Measurements from ENCODE around the gene MAP3K14. TPM values are rescaled to one million over a fixed set of nuclear protein-coding genes. Genes with fewer than 3 reads are reported as not detected.

MAP3K14 gene
- total RNA-seq, 1 experiment from 2014 or later: 16.4 TPM

DNA sequence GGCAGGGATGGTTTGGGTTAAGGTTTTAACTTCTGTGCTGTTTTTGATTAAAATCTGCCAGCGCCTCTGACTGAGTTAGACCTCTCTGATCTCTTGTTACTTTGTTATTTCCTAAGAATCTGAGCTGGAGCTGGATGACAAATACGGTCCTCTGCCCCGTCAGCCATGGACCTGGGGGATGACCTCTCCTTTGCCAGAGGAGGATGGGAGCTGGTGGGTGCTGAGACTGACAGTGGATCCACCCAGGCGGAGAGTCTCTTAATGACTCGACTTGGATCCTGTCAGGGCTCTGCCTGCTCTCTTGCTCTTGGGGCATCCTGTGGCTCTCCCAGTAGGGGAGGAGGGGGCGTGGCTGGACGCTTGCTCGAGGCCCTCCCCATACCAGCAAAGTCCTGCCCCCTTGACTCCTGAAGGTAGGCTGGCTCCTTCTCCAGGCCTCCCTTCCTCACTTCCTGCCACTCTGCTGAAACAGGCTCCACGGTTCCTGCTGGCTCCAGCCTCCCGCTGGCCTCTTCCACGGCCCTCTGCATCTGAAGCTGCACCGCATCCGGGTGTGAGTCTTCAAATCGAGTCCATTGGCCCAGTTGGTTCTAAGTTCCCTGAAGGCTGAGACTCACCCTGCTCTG, 24.8 kb upstream of the MAP3K14 start:
- Histone ChIP-seq H3K27ac (ENCODE audit: low read depth, low read length) (peak overlapping the region; percentile 62), H3K79me2 (ENCODE audit: insufficient read depth, low read length) (no peaks in the 10 kb centered on the region), H3K9me3 (ENCODE audit: control insufficient read depth in 1 of 2, insufficient read depth in 1 of 2, low read depth in 1 of 2, low read length in 2 of 2) (no peaks in the 10 kb centered on the region), H3K4me3 (replicated peaks in 1 of 2; ENCODE audit: low read depth in 1 of 2, low read length in 2 of 2) (peak overlapping the region; percentile 35 to 52), H3K9ac (ENCODE audit: low read length) (peak overlapping the region; percentile 57), H3K4me2 (ENCODE audit: low read length) (peak overlapping the region; percentile 76), H3K36me3 (ENCODE audit: control insufficient read depth in 1 of 2, insufficient read depth in 2 of 2, low read length in 2 of 2) (no peaks in the 10 kb centered on the region), H2AFZ (ENCODE audit: low read depth, low read length, poor library complexity, severe bottlenecking) (peak overlapping the region; percentile 55), H4K20me1 (ENCODE audit: insufficient read depth) (no peaks in the 10 kb centered on the region), H3K4me1 (ENCODE audit: control insufficient read depth in 1 of 2, insufficient read depth in 2 of 2, low read length in 2 of 2) (peaks cover 21 to 34% of the 10 kb centered on the region in 2 experiments), H3K9me2 (ENCODE audit: insufficient read depth) (no peaks in the 10 kb centered on the region), H3K27me3 (ENCODE audit: insufficient read depth, low read length) (no peaks in the 10 kb centered on the region)
- ChIA-PET POLR2A (interaction anchor here (0.7 to 1.9 kb wide), 4 partner anchors 9 to 29 kb away, joined by 4 to 8 read pairs (median 4); partner anchors contain the start of gene MAP3K14), RAD21 (ENCODE audit: low non-redundant PET in 1 of 2, low total read pairs in 2 of 2, uncharacterized antibody in 2 of 2, unreplicated experiment in 2 of 2) (no interaction called here), CTCF (interaction anchor here (1.0 kb wide), 1 partner anchor 206 kb away, joined by 3 read pairs; the partner anchor contains the start of gene ACBD4)
- ATAC-seq (peak; percentile 99), DNase-seq (ENCODE audit: low read depth, low spot score) (peak; percentile 66)
- peak; percentile 26; the same call in 1 of the 2 replicates for TF ChIP-seq SP1 (IDR thresholded peaks at IDR 0.05; ENCODE audit: low read depth)
- no peak for TF ChIP-seq FOSL1 (IDR thresholded peaks at IDR 0.05; ENCODE audit: low read depth)
- TF ChIP-seq POLR2AphosphoS5 (IDR thresholded peaks at IDR 0.05; ENCODE audit: low read depth, low read length): peak; percentile 84
- TF ChIP-seq ZNF274 (IDR thresholded peaks at IDR 0.05; ENCODE audit: low read depth, low read length): no peak
- peak; percentile 23 for TF ChIP-seq TCF7L2 (IDR thresholded peaks at IDR 0.05; ENCODE audit: borderline replicate concordance, extremely low read depth, insufficient read depth, insufficient read length)
- TF ChIP-seq RAD21 (IDR thresholded peaks at IDR 0.05; ENCODE audit: low read depth): no peak
- peak; percentile 69 for TF ChIP-seq POLR2A (IDR thresholded peaks at IDR 0.05; ENCODE audit: borderline replicate concordance, extremely low read depth, insufficient read depth, insufficient read length)
- intact Hi-C loops (cut with micrococcal nuclease): no loop called here
- no TSS peak for BruUV-seq (replicated peaks)

Measured in HCT116 (cell line).